HepG2 (cell line): ENCODE results near the gene RPS8. TPM values are rescaled to one million over a fixed set of nuclear protein-coding genes. Genes with fewer than 3 reads are reported as not detected.

Experiments used
- ARID3A ChIP-seq: IDR thresholded peaks from 2 replicates; pipeline ENCODE4 v1.6.1; 2012; ENCODE audit warnings: low read depth, low read length, improper control_type of control experiment
- CREM ChIP-seq, 2 experiments: sonication (generic) in 1 of 2; formaldehyde crosslinking in 1 of 2; IDR thresholded peaks; 2 replicates each; pipeline versions ENCODE4 v1.4.0 to v1.6.1; 2016 to 2020; ENCODE audit warnings: antibody characterized with exemption in 1 of 2, mild to moderate bottlenecking in 1 of 2, missing genetic modification reagents in 1 of 2
- FOSL2 ChIP-seq: sonication (generic); formaldehyde crosslinking; IDR thresholded peaks from 2 replicates; pipeline ENCODE4 v1.4.0; 2020; ENCODE audit warnings: missing genetic modification reagents
- HDAC1 ChIP-seq: sonication (generic); formaldehyde crosslinking; IDR thresholded peaks from 2 replicates; pipeline ENCODE4 v1.5.1; 2020; ENCODE audit warnings: mild to moderate bottlenecking, missing genetic modification reagents
- KAT7 ChIP-seq: IDR thresholded peaks from 2 replicates; pipeline ENCODE4 v1.6.1; 2018; ENCODE audit warnings: borderline replicate concordance, missing compliant biosample characterization
- MED1 ChIP-seq: sonication (generic); formaldehyde crosslinking; IDR thresholded peaks from 2 replicates; pipeline ENCODE4 v1.4.0; 2020; ENCODE audit warnings: missing genetic modification reagents
- MEIS1 ChIP-seq: sonication (generic); formaldehyde crosslinking; IDR thresholded peaks from 2 replicates; pipeline ENCODE4 v1.9.0; 2021; ENCODE audit warnings: mild to moderate bottlenecking, missing genetic modification reagents, moderate library complexity, borderline replicate concordance
- MEIS2 ChIP-seq: sonication (generic); formaldehyde crosslinking; IDR thresholded peaks from 2 replicates; pipeline ENCODE4 v1.9.0; 2021; ENCODE audit warnings: mild to moderate bottlenecking, missing genetic modification reagents
- MTA1 ChIP-seq: sonication (generic); formaldehyde crosslinking; IDR thresholded peaks from 2 replicates; pipeline ENCODE4 v1.4.0; 2020; ENCODE audit warnings: missing genetic modification reagents, mild to moderate bottlenecking, borderline replicate concordance
- SRSF1 ChIP-seq: fragments of 200-400 bp; formaldehyde crosslinking; optimal IDR thresholded peaks from 2 replicates; pipeline ENCODE3; 2017; ENCODE audit warnings: mild to moderate bottlenecking, low read depth, low read length, moderate library complexity
- SRSF4 ChIP-seq: fragments of 200-400 bp; formaldehyde crosslinking; IDR thresholded peaks from one replicate; pipeline ENCODE4 v1.6.1; 2018; ENCODE audit warnings: mild to moderate bottlenecking, low read depth, low read length, moderate library complexity; ENCODE audit not compliant: poor library complexity, severe bottlenecking
- TEAD3 ChIP-seq: optimal IDR thresholded peaks from 2 replicates; pipeline ENCODE3; 2016; ENCODE audit warnings: borderline replicate concordance
- THAP9 ChIP-seq: sonication (generic); formaldehyde crosslinking; IDR thresholded peaks from 2 replicates; pipeline ENCODE4; 2020; ENCODE audit warnings: missing genetic modification reagents, mild to moderate bottlenecking, borderline replicate concordance
- ZBTB14 ChIP-seq: sonication (generic); formaldehyde crosslinking; IDR thresholded peaks from 2 replicates; pipeline ENCODE4 v1.4.0; 2020; ENCODE audit warnings: missing genetic modification reagents
- ZMYM2 ChIP-seq: sonication (generic); formaldehyde crosslinking; IDR thresholded peaks from 2 replicates; pipeline ENCODE4 v1.8.0; 2022; ENCODE audit warnings: mild to moderate bottlenecking, missing genetic modification reagents
- ZNF264 ChIP-seq: sonication (generic); formaldehyde crosslinking; IDR thresholded peaks from 2 replicates; pipeline ENCODE4 v1.4.0; 2020; ENCODE audit warnings: missing genetic modification reagents
- ZNF574 ChIP-seq: sonication (generic); formaldehyde crosslinking; IDR thresholded peaks from 2 replicates; pipeline ENCODE4 v1.4.0; 2020; ENCODE audit warnings: missing genetic modification reagents
- ZNF589 ChIP-seq: sonication (generic); formaldehyde crosslinking; conservative IDR thresholded peaks from 2 replicates; pipeline ENCODE4 v1.8.0; 2022; ENCODE audit warnings: mild to moderate bottlenecking, moderate library complexity, missing genetic modification reagents
- ZNF747 ChIP-seq: sonication (generic); formaldehyde crosslinking; IDR thresholded peaks from 2 replicates; pipeline ENCODE4 v1.8.1; 2023; ENCODE audit warnings: missing genetic modification reagents, mild to moderate bottlenecking, borderline replicate concordance
- ZNF850 ChIP-seq: sonication (generic); formaldehyde crosslinking; conservative IDR thresholded peaks from 2 replicates; pipeline ENCODE4 v1.9.0; 2021; ENCODE audit warnings: mild to moderate bottlenecking, missing genetic modification reagents
- polyA plus RNA-seq, 8 experiments: library from polyadenylated mRNA; depleted of rRNA in 3 of 8; stranded (reverse) in 7 of 8; unstranded in 1 of 8; fragments of >200 nt; fragmentation: Illumina TruSeq in 4 of 8; extraction: Trizol in 4 of 8; gene quantifications; 2 replicates each; pipeline versions ENCODE4 v1.2.1 to v1.2.3, GENCODE V29; 2011 to 2016; ENCODE audit warnings: low read depth in 4 of 8, missing spikeins in 1 of 8, mixed read lengths in 1 of 8; ENCODE audit not compliant: insufficient read depth in 1 of 8
- total RNA-seq, 5 experiments: library from RNA; depleted of rRNA; stranded (reverse); fragments of >200 nt; fragmentation: Illumina TruSeq; extraction: Trizol; gene quantifications; 2 replicates each; pipeline ENCODE4 v1.2.3, GENCODE V29; 2016; ENCODE audit warnings: low read depth in 1 of 5

The RPS8 gene
- total and polyA plus RNA-seq, 2 of the 13 experiments (the other 11 are each of a cell fraction or from before 2014, with no cell fraction given) = 2,628 to 2,822 TPM

- peak; percentile 58; the same call in 1 of the 2 replicates for TF ChIP-seq THAP9 (CRISPR knock-in tag)
- no peak; the same call in 1 of the 2 replicates for TF ChIP-seq ARID3A
- no peak for TF ChIP-seq ZMYM2 (CRISPR knock-in tag)
- no peak for TF ChIP-seq ZBTB14
- peak; percentile 63 for TF ChIP-seq MED1 (CRISPR knock-in tag)
- peak; percentile 57; the same call in 1 of the 2 replicates for TF ChIP-seq MTA1 (CRISPR knock-in tag)
- TF ChIP-seq HDAC1 (CRISPR knock-in tag) = peak; percentile 91
- TF ChIP-seq FOSL2 (CRISPR knock-in tag) = peak; percentile 64
- peak; percentile 85 for TF ChIP-seq MEIS1 (CRISPR knock-in tag)
- TF ChIP-seq ZNF589 (CRISPR knock-in tag) = peak; percentile 76; the same call in 1 of the 2 replicates
- TF ChIP-seq KAT7 (CRISPR knock-in tag) = 0 out of 2 replicates have a peak, but pooled peaks have one; percentile 21
- TF ChIP-seq ZNF264 = no peak
- TF ChIP-seq SRSF1 = peak; percentile 93
- TF ChIP-seq SRSF4 = peak; percentile 21
- TF ChIP-seq ZNF574 (CRISPR knock-in tag) = peak; percentile 72
- 0 out of 2 replicates have a peak, but pooled peaks have one; percentile 60 for TF ChIP-seq ZNF747 (CRISPR knock-in tag)
- TF ChIP-seq ZNF850 = 0 out of 2 replicates have a peak, but pooled peaks have one; percentile 37
- TF ChIP-seq MEIS2 (CRISPR knock-in tag) = peak; percentile 74
- TF ChIP-seq TEAD3 (CRISPR knock-in tag) = peak; percentile 70
- TF ChIP-seq CREM (IDR thresholded peaks at IDR 0.05) = peak; percentile 54
- no peak for TF ChIP-seq CREM (CRISPR knock-in tag; IDR thresholded peaks at IDR 0.05)
Measured at GRCh38 chr1:44799770-44800584, 24.6 kb downstream of the RPS8 start, which contains the start of gene PLK3 (continued).
